Stimulated activated CD4-positive, alpha-beta T cell treated with anti-CD3 and anti-CD28 coated beads, Interleukin-12 subunit alpha, Interleukin-12 subunit beta, amount 100 ng/mL, for 48 hours (primary cell): ENCODE results near the gene GPATCH2L.

Experiments
- DNase-seq, 3 donors: peaks; one replicate each; pipeline ENCODE4 v3.0.0-alpha.2; 2020; ENCODE audit warnings: low read depth in 2 of 3, low spot score in 1 of 3

GPATCH2L gene

GRCh38 chr14:76135722-76136121 lies 16.0 kb upstream of the GPATCH2L start:
- DNase-seq = no peak

GRCh38 chr14:76136476-76137110 lies 15.1 kb upstream of the GPATCH2L start:
- DNase-seq = no peak

GRCh38 chr14:76138119-76138757 lies 13.5 kb upstream of the GPATCH2L start:
- DNase-seq = no peak

GRCh38 chr14:76138758-76139723 lies 12.7 kb upstream of the GPATCH2L start:
- no peak for DNase-seq

- DNase-seq = no peak
Measured at GRCh38 chr14:76143642-76144041, 8.1 kb upstream of the GPATCH2L start.

- DNase-seq = no peak
Measured at GRCh38 chr14:76146976-76147375, 4.7 kb upstream of the GPATCH2L start.

- DNase-seq = no peak
Measured at GRCh38 chr14:76149196-76149595, 2.5 kb upstream of the GPATCH2L start.

- peak; percentile 59 to 69 (median 62) for DNase-seq
Measured at GRCh38 chr14:76152333-76152681, 585 bp downstream of the GPATCH2L start.

- no peak for DNase-seq
Measured at GRCh38 chr14:76153919-76154318, 2.2 kb downstream of the GPATCH2L start.

GRCh38 chr14:76154539-76155126 lies 2.9 kb downstream of the GPATCH2L start:
- DNase-seq = no peak

GRCh38 chr14:76163668-76164363 lies 12.1 kb downstream of the GPATCH2L start:
- no peak for DNase-seq

- DNase-seq = no peak
Measured at GRCh38 chr14:76168531-76168930, 16.8 kb downstream of the GPATCH2L start.

- no peak for DNase-seq
Measured at GRCh38 chr14:76169776-76170175, 18.1 kb downstream of the GPATCH2L start.

- DNase-seq = no peak
Measured at GRCh38 chr14:76174982-76175381, 23.3 kb downstream of the GPATCH2L start.

- DNase-seq = no peak
Measured at GRCh38 chr14:76175942-76176341, 24.2 kb downstream of the GPATCH2L start.

- no peak for DNase-seq
Measured at GRCh38 chr14:76181546-76181945, 29.8 kb downstream of the GPATCH2L start.

- DNase-seq = no peak
Measured at GRCh38 chr14:76186308-76187027, 34.7 kb downstream of the GPATCH2L start.

GRCh38 chr14:76191297-76191696 lies 39.6 kb downstream of the GPATCH2L start:
- DNase-seq = no peak

GRCh38 chr14:76193696-76194095 lies 42.0 kb downstream of the GPATCH2L start:
- DNase-seq = no peak

- no peak for DNase-seq
Measured at GRCh38 chr14:76194327-76194726, 42.6 kb downstream of the GPATCH2L start.
